Measurements from ENCODE around the gene MYEOV. TPM values are rescaled to one million over a fixed set of nuclear protein-coding genes. Genes with fewer than 3 reads are reported as not detected.

Gene MYEOV
- total RNA-seq, 4 donors from 2014 or later: 1.1 TPM; not detected in 3

DNA sequence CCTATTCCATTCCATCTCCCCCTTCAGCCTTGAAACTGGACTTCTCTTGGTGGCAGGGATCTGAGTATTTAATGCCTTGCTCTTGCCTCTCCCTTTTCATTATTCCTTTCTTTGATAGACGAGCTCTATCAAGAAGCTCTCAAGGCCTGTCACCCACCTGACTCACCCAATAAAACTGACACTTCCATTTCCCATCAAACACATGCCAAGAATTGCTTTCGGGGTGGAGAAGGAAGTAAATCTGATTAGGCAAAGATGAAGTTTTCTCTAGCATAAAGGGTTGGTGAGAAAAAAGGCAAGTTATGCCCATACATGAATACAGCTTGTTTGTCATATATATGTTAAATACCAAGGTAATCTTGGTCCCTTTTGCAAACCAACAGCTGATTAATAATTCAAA is 34.9 kb upstream of the MYEOV start:
- intact Hi-C loops (cut with DNase I; ENCODE audit: low total_unique reads): no loop called here
- Histone ChIP-seq H3K36me3 (no peaks in the 10 kb centered on the region), H3K9me3 (no peaks in the 10 kb centered on the region), H3K4me3 (no peak overlapping the region), H3K27me3 (peaks cover 0 to 3% (median 3%) of the 10 kb centered on the region in 3 donors), H3K27ac (no peak overlapping the region), H3K4me1 (no peaks in the 10 kb centered on the region)
- TF ChIP-seq, protein P1, sequence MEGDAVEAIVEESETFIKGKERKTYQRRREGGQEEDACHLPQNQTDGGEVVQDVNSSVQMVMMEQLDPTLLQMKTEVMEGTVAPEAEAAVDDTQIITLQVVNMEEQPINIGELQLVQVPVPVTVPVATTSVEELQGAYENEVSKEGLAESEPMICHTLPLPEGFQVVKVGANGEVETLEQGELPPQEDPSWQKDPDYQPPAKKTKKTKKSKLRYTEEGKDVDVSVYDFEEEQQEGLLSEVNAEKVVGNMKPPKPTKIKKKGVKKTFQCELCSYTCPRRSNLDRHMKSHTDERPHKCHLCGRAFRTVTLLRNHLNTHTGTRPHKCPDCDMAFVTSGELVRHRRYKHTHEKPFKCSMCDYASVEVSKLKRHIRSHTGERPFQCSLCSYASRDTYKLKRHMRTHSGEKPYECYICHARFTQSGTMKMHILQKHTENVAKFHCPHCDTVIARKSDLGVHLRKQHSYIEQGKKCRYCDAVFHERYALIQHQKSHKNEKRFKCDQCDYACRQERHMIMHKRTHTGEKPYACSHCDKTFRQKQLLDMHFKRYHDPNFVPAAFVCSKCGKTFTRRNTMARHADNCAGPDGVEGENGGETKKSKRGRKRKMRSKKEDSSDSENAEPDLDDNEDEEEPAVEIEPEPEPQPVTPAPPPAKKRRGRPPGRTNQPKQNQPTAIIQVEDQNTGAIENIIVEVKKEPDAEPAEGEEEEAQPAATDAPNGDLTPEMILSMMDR (IDR thresholded peaks at IDR 0.05 in 4 of 5, conservative IDR thresholded peaks at IDR 0.05 in 1 of 5): no peak
- no peak for TF ChIP-seq POLR2A (IDR thresholded peaks at IDR 0.05)
- in situ Hi-C loops (cut with MboI; ENCODE audit: low sequenced_read_pairs in 4 of 4): no loop called here
- no peak for ATAC-seq
- DNase-seq: no peak

DNA sequence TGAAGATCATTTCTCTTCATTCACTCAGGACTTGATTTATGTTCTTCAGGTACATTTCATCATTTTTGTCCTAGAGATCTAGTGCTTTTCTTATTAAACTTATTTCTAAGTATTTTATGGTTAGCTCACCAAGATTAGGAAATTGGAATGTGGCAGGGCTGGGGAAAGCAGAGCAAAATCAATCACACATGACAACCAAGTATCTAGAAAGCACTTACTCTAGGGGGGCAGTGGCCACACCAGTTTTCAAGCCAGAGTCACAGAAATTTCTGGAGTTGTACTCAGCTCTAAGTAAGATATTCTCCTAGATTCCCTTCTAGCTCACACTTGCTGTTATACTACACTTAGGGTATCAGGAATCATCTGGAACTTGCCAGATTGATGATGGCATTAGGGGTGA is 33.3 kb upstream of the MYEOV start:
- no peak overlapping the region for H3K27ac ChIP-seq
- no peaks in the 10 kb centered on the region for H3K4me1 ChIP-seq
- no peak overlapping the region for H3K4me3 ChIP-seq
- no peak for TF ChIP-seq POLR2A (IDR thresholded peaks at IDR 0.05)
- TF ChIP-seq, protein P1 (IDR thresholded peaks at IDR 0.05 in 4 of 5, conservative IDR thresholded peaks at IDR 0.05 in 1 of 5): no peak
- peaks cover 0 to 3% (median 0%) of the 10 kb centered on the region in 3 donors for H3K27me3 ChIP-seq
- in situ Hi-C loops (cut with MboI; ENCODE audit: low sequenced_read_pairs in 4 of 4) (loop anchor here in 1 of 4 donors (10.0 kb wide), 1 partner anchor 64 kb away; no protein-coding TSS in a partner anchor), intact Hi-C loops (cut with DNase I; ENCODE audit: low total_unique reads) (no loop called here)
- no peak for DNase-seq
- no peaks in the 10 kb centered on the region for H3K9me3 ChIP-seq
- H3K36me3 ChIP-seq: no peaks in the 10 kb centered on the region
- no peak for ATAC-seq

DNA sequence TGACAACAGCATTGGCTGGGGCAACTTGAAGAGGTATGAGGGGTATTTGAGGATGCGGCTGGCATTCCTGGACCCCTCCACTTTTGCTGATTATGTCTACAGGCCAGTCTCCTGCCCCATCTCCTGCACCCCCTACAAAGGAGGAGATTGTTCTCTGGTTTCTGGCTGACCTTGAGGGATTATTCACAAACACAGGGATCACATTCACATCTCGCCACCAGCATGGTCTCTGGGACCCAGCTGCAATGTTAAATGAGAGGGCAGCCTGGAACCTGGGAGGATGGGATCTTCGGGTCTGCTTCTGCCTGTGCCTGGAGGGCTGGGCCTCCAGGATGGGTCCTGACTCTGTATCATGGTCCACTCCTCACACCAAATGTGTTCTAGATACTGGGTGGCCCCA is 32.8 kb upstream of the MYEOV start:
- Histone ChIP-seq H3K27me3 (peaks cover 0 to 3% (median 0%) of the 10 kb centered on the region in 3 donors), H3K4me1 (no peaks in the 10 kb centered on the region), H3K4me3 (no peak overlapping the region), H3K27ac (no peak overlapping the region), H3K9me3 (no peaks in the 10 kb centered on the region), H3K36me3 (no peaks in the 10 kb centered on the region)
- intact Hi-C loops (cut with DNase I; ENCODE audit: low total_unique reads): no loop called here
- DNase-seq (no peak), ATAC-seq (no peak)
- in situ Hi-C loops (cut with MboI; ENCODE audit: low sequenced_read_pairs in 4 of 4): loop anchor here in 1 of 4 donors (10.0 kb wide), 1 partner anchor 64 kb away; no protein-coding TSS in a partner anchor
- TF ChIP-seq POLR2A (IDR thresholded peaks at IDR 0.05): no peak
- TF ChIP-seq, protein P1 (IDR thresholded peaks at IDR 0.05 in 4 of 5, conservative IDR thresholded peaks at IDR 0.05 in 1 of 5): no peak

GRCh38 chr11:69262918-69263735 is 30.8 kb upstream of the MYEOV start:
- DNase-seq (no peak), ATAC-seq (no peak)
- in situ Hi-C loops (cut with MboI; ENCODE audit: low sequenced_read_pairs in 4 of 4): loop anchor here in 1 of 4 donors (10.0 kb wide), 1 partner anchor 62 kb away; no protein-coding TSS in a partner anchor
- no peaks in the 10 kb centered on the region for H3K36me3 ChIP-seq
- H3K4me1 ChIP-seq: no peaks in the 10 kb centered on the region
- TF ChIP-seq, protein P1 (IDR thresholded peaks at IDR 0.05 in 4 of 5, conservative IDR thresholded peaks at IDR 0.05 in 1 of 5): no peak
- no peak for TF ChIP-seq POLR2A (IDR thresholded peaks at IDR 0.05)
- no peak overlapping the region for H3K4me3 ChIP-seq
- intact Hi-C loops (cut with DNase I; ENCODE audit: low total_unique reads): no loop called here
- no peaks in the 10 kb centered on the region for H3K9me3 ChIP-seq
- no peak overlapping the region for H3K27ac ChIP-seq
- H3K27me3 ChIP-seq: peaks cover 0 to 3% (median 0%) of the 10 kb centered on the region in 3 donors

Data from gastrocnemius medialis (tissue), 4 donors.